ENCODE data around the gene SLC15A4.

DNA sequence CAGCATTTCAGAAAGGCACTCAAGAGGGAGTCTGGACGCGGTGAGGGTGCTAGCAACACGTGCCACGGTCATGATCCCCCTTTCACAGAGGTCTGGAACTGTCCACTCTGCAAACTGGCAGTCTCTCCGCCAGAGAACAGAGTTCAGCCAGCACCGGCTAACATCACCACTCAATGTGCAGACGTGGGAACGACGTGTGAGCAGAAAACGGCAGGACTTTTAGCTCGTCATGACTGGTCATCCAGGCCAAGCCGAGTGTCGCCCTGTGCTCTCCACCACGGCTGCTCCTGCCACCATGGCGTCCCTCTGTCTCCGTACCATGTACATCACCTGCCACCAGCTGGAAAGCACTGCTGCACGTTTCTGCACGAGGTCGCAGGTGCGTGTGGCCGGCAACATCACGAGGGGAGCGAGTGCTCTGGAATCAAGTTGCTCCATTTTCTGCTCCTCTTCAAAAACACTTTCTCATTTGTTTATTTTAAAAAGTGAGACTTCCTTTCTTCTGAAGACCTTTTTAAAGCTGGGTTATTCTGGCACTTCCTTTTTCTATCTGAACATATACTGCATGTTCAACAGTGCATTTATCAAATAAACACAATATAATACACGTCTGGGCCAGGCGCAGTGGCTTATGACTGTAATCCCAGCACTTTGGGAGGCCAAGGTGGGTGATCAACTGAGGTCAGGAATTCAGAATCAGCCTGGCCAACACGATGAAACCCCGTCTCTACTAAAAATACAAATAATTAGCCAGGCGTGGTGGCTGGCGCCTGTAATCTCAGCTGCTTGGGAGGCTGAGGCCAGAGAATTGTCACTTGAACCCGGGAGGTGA lies 28.0 kb downstream of the SLC15A4 start:
- TF ChIP-seq CTCF (IDR thresholded peaks at IDR 0.05) (no peak), POLR2A (IDR thresholded peaks at IDR 0.05) (no peak)
